GM19324 (cell line): ENCODE data around the gene AKT1.
"Not testable (repeated sequence)": the region's sequence is repeated elsewhere in the genome, so short reads cannot be mapped to it uniquely, and the experiment has no call there.

Experiments
- ATAC-seq: cut with Tn5 transposase; IDR thresholded peaks from one replicate; pipeline ENCODE4 v1.9.1; 2021; ENCODE audit warnings: mild to moderate bottlenecking, moderate library complexity; ENCODE audit not compliant: unreplicated experiment, low FRiP score

AKT1 gene

DNA sequence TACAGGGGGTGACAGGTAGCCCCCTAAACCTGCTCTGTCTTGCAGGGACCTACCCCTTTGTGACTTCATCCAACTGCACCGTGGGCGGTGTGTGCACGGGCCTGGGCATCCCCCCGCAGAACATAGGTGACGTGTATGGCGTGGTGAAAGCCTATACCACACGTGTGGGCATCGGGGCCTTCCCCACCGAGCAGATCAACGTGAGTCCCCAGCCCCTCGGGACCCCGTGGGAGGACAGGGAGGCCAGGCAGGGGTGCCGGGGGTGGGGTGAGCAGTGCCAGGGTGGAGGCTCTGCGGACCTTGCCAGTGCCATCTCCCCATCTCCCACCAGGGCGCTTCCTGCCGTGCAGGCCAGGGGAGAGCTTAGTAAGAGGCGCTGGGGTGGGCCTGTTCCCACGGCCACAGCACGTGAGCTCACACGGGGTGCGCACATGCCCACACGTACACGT is 53.7 kb downstream of the AKT1 start:
- no peak for ATAC-seq

DNA sequence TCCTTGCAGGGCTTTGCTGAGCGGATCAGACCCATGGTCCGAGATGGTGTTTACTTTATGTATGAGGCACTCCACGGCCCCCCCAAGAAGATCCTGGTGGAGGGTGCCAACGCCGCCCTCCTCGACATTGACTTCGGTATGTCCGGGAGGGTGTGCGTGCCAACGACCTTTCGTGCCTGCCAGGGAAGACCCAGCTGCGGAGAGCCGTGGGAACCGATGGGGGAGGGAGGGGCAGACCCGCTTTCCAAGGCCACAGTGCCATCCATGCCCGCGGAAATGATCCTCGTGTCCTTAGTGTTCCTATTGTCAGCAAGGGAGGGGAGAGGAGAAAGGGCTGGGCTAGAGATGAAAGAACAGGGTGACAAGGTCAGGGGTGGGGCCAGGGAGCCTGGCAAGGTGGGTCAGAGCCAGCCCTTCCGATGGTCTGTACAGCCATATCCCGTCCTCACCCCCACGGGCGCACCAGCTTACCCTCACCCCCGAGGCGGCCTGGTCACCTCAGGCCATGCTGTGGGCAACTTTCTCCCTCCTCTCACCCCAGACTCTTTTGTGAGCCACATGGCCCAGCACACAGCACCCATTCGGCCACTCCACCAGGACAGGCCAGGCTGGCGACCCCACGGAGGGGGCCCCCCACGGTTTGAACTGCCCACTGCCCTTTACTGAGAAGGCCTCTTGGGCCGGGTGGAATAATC is 54.3 kb downstream of the AKT1 start:
- ATAC-seq = no peak

DNA sequence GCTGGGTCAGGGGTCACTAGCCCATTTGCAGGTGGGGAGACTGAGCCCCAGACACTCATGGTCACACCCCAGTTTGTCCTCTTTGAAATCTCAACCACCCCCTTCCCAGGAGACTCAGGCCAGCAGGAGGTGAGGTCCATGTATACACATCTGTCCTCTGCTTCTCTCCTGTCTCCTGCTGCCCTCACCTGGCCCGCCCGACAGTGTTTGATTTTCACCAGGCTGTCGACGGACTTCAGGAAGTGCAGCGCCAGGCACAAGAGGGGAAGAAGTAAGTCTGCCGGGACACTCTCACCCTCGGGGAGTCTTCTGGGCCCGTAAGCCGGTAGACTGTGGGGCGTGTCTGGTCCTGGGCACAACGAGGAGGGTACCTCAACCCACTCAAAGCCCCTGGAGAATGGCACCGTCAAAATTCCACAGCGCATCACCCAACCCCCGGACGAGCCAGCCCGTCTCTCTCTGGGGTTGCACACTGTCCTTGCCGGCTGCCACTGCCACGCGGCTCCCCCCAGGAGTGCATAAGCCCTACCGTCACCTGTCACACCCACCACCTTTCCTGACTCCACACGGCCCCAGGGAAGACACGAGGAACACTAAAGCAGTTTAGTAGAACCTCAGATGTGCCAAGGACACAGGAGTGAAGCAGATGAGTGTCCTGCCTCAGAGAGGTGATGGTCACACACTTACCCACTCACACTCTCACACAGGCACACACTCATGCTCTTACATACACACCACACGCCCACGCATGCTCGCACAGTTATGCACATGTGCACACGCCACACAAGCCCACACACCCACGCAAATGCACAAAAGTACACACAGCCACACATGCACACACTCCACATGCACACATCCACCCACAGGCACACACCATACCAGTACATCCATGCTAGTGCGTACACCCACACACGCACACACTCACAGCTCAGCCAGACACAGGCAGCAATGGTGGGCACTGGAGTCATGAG is 55.7 kb downstream of the AKT1 start:
- ATAC-seq = no peak

DNA sequence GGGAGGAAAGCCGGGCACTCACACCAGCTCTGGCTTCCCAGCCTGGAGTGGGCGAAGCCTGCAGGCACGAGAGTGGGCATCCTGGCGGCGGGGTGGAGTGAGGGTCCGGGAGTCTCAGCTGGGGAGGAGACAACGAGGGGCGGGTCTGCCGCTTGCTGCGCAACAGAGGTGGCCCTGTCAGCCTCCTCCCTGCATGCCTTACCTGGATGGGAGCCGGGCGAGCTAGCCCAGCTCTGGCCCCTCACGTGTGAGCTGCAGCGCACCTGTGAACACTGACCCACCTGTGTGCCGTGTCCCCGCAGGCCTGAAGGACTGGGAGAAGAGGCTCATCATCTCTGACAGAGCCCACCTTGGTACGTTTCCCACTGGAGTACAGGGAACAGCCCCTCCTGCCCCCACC is 56.5 kb downstream of the AKT1 start:
- no peak for ATAC-seq

DNA sequence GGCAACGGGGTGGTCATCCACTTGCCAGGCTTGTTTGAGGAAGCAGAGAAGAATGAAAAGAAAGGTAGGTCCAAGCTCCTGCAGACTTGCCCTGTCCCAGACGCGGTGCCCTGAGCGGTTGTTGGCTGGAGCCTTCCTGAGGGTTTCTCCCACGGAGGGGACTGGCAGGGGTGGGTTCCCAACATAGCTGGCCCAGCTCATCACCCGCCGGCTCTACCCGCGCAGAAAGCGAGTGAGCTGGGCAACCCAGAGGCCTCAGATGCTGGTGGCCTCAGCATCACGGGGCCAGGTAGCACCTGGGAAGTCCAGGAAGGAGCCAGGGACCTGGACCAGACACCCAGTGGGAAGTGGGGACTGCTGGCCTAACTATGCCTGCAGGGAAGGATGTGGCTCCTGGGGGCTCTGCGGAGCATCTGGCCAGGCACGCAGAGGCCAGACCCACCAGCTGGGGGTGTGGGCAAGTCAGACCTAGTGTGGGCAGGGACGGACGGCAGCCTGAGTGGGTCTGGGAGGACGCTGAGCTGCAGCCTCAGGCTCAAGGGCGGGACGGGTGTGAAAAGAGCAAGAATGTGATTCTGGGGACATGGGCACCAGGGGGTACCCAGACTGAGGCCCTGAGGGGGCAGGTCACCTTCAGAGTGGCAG is 57.1 kb downstream of the AKT1 start:
- no peak for ATAC-seq

DNA sequence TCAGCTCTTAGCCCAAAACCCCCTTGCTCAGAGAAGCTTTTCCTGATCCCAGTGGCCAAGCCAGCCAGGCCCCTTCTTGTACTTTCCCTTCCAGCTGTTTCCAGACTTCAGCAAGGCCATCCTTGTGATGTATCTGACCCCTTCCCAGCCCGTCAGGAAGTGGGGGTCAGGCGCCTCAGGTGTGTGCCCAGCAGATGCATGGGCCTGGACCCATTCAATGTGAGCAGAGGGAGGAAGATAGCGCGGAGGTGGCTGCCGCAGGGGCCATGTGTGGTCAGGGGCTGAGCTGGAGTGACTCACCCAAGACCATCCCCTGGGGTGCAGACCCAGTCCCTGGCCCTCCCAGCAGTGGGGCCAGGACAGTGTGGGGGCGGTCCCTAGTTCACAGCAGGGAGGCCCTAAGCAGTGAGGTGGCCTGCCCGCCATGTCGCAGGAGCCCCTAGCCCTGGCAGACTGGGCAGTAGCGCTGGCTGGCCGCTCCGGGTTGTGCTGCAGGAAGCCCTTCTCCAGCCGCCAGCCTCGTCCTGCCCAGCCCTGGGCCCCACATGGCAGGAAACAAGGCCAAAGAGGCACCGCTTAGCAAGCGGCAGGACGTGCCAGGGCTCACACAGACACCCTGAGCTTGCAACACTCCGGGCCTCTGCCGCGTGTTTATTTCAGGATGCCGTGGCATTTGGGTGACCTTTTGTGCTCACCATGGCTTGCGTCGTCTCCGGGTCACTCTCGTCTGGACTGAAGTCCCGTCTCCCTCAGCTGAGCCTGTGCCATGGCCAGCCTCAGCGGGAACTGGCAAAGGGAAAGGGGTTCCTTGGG is 59.5 kb downstream of the AKT1 start:
- no peak for ATAC-seq

DNA sequence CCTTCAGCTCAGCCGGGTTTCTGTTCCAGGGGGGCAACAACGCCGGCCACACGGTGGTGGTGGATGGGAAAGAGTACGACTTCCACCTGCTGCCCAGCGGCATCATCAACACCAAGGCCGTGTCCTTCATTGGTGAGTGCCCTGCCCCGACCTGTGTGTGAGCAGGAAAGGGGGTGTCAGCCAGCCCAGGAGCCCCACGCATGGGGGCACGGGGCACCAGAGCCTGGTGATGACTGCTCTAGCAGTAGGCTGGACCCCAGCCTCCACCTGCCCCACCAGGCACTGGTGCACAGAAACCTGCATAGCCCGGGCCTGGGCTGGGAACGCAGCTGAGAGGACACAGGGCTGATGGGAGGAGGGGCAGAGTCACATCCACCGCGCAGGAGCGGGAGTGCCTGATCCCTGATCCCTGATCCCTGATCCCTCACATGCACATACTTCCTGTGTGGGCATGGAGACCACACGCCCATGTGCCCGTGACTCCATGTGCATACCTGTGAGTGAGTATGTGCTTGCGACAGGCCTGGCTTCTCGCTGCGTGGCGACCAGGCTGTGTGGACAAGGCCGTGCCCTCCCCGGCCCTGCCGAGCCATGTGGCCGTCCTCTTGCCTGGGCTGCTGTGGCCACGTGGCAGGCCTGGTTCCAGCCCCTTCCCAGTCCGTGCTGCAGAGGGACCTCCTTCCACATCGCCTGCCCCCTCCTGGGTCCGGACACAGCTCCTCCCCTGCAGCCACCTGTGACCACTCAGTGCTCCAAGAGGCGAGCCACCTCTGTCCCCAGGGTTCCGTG is 60.4 kb downstream of the AKT1 start:
- ATAC-seq = no peak

DNA sequence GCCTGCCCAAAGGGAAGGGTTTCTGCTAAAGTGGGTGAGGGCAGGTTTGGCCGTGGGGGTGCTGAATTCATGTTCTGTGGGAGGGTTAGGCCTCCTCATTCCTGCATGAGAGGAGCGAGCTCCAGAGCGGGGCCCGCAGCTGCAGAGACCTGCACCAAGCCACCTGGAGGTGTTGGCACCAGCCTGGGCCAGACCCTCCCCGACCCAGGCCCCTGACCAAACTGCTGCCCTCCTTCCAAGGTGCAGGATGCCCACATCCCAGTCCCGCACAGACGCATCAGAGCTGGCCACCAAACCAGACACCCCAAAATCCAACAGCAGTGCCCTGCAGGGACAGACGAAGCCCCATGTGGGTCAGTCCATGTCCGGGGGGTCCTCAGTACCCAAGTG is 61.0 kb downstream of the AKT1 start:
- ATAC-seq = no peak

DNA sequence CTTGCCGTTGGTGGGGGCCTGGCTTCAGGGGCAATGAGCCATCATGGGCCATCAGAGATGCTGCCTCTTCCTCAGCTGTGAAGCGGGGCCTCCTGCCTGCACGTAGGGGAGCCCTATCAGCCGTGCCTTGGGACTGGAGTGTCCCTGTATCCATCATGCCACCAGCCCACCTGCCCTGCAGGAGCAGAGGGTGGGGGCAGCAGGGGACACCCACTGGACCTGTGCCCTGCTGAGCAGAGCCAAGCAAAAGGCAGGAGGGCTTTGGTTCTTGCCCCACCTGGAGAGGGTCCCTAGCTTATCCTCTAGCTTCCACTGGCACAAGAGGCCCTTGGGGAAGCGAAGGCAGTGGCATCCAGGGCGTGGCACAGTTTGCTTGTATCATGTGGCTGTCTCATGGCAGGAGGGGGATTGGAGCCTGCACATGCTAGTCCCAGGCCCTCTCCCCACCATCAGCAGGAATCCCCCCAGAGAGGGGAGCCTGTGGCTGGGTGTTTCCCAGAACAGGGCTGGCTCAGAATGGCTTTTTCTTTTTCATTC is 61.4 kb downstream of the AKT1 start:
- no peak for ATAC-seq

DNA sequence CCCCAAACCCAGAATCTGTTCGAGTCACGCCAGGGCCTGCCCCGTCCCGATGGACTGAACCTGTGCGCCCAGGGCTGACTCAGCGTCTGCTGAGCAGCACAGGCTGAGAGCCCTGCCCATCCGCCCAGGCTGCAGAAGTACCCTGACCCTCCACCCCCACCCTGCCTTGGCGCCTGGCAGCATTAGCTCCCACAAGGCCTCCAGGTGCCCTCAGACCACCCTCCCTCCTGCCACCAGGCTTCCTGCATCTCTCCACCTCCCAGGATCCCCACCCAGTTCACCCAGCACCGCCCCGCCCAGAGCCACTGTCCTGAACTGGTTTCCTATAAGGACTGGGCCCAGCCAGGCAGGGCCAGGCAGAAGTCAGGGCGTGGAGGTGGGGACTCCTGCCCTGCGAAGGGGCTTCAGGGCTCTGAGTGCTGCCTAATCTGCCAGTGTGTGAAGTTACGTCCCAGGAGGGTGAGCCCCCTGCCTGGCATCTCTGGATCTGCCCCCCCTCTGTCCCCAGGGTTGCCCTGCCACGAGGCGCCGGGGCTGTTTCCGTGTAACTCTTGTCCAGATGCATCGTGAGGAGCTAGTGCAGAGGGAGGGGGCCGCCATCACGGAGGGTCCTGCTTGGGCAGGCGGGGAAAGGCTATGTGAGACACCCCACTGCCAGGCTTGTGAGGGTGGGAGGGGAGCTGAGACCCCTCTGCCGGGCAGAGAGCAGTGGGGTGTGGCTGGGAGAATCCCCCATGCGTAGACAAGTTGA is 62.4 kb downstream of the AKT1 start:
- no peak for ATAC-seq

DNA sequence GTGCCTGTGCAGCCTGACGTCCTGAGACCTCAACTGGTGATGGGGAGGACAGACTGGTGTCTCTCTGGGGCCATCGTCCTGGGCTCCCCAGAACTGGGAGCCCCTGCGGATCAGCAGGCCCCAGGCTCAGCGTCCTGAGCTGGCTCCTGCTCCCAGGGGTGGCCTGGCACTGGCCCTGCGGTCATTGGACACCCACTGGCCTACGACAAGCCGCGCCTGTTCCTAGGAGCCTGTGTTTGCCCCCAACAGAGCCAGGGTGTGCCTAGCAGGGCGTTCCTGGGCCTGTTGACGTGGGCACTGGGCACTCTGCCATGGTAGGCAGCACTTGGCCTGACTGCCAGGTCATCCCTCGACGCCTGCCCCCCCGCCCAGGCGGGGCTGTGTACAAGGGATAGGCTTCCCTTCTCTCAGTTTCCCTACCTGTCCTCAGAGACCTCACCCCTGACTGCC is 63.2 kb downstream of the AKT1 start:
- ATAC-seq = no peak

DNA sequence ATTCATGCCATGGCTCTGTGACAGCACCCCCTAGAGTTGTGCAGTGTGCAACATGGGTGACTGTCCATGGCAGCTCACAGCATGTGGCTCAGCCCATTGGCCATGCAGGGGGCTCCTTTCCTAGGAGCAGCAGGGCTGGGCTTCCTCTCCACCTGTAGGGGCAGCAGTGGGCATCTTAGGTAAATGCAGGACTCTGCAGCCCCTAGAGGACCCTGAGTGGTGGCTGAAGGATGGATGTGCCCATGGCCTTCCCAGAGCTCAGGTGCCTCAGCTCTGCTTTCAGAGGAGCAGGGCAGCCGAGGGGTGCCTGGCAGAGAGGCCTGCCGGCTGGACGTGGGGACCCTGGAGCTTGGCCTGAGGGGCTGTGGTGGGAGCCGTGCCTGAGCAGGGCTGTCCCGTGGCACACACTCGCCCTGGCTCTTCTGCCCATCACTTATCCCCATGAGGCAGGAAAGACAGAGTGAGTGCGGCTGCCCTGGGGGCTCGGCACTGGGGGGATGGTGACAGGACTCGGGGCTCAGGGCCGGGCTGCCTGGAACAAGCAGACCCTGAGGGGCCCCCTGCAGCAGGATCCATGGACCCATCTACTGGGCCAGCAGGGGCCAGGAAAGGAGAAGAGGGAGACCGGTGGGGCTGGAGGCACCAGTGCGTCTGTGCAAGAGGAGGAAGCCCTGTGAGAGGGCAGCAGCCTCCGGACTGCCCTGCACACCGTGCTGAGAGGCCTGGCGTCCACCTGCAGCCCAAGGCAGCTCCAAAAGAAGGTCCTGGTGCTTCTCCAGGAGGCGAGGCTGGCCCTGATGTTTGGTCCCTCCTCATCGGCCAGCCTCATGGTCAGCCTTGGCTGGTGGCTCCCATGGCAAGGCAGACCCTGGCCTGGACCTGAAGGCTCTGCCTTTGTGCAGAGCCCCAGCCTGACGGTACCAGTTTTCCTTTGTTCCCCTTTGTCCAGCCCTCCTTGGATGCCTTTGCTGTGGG is 63.9 kb downstream of the AKT1 start:
- ATAC-seq = no peak

DNA sequence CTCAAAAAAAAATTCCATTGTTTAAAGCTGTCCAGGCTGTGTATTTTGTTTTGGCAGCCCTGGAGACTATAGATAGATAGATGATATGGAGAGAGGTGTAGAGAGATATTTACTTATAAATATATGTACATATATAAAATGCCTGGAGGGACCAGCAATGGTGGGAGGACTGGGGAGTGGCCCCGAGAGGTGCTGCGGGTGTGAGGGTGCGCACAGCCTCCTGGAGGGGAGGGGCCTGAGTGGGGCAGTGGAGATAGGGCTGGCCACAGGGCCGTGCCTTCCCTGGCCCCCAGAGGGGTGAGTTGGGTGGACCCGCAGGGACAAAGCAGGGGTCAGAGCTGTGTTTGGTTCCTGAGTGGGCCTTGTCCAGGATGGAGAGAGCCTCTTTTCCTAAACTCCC is 65.1 kb downstream of the AKT1 start:
- no peak for ATAC-seq

DNA sequence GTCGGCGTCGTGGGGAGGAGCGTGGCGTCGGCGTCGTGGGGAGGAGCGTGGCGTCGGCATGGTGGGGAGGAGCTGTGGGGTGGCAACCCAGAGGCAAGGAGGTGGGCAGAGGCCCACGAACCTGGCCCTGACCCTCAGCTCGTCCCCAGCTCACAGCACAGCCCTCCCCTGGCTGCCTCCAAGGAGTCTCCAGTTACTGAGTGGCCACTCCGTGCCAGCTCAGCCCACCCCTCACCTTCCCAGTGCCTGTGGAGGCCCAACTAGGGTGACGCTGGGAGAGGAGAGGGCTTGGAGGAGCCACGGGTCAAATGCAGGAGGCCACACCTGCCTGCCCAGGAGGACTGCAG is 65.7 kb downstream of the AKT1 start:
- ATAC-seq = no peak

DNA sequence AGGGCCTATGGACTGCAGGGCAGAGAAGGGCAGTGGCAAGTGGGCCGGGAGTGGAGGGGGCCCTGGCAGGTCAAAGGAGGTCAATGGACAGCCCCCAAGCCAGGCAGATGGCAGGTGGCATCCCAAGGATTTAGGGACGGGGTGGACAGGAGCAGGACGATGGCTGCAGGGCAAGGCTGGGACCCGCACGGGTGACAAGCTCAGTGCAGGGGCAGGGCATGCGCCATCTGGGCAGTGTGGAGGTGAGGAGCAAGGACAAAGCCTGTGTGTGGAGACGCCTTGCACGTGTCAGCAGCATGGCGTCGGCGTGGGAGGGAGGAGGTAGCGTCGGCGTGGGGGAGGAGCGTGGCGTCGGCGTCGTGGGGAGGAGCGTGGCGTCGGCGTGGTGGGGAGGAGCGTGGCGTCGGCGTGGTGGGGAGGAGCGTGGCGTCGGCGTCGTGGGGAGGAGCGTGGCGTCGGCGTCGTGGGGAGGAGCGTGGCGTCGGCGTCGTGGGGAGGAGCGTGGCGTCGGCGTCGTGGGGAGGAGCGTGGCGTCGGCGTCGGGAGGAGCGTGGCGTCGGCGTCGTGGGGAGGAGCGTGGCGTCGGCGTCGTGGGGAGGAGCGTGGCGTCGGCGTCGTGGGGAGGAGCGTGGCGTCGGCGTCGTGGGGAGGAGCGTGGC is 66.2 kb downstream of the AKT1 start:
- not testable (repeated sequence) for ATAC-seq

DNA sequence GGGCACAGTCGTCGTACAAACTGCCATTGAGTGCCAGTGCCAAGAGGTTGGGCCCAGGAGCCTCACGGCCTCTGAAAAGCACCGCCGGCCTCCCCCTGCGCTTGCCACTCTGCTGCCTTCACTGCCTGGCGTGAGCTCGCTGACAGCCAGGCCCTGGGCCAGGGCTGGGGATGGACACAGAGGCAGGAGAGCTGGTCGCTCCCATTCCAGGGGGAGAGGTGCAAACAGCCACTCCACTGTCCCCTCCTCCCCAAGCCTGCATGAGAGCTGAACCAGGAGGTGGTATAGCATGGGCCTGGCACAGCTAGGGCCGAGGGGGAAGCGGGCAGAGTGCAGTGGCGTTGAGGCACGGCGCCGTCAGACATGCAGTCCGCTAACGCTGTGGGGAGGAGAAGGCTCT is 66.9 kb downstream of the AKT1 start:
- ATAC-seq = no peak
